NOMO-1 treated with dmso at 0.1 percent for 144 hours (cell line): ENCODE measurements around the gene CHCHD3.

Source experiments
- DNase-seq: peaks from one replicate; lab custom pipeline; 2025; ENCODE audit not compliant: unreplicated experiment; lab: John Stamatoyannopoulos, UW

Gene CHCHD3

GRCh38 chr7:132828502-132828901 is 253.4 kb downstream of the CHCHD3 start:
- DNase-seq: no peak

- DNase-seq: no peak
Observed at GRCh38 chr7:132825932-132826835, 255.7 kb downstream of the CHCHD3 start.

GRCh38 chr7:132825222-132825621 is 256.7 kb downstream of the CHCHD3 start:
- DNase-seq: no peak

- DNase-seq: no peak
Observed at GRCh38 chr7:132819648-132820047, 262.2 kb downstream of the CHCHD3 start.

- DNase-seq: no peak
Observed at GRCh38 chr7:132817949-132818348, 263.9 kb downstream of the CHCHD3 start.

GRCh38 chr7:132815696-132816311 is 266.1 kb downstream of the CHCHD3 start:
- DNase-seq: no peak

- no peak for DNase-seq
Observed at GRCh38 chr7:132815130-132815529, 266.8 kb downstream of the CHCHD3 start.

GRCh38 chr7:132810561-132810960 is 271.3 kb downstream of the CHCHD3 start:
- DNase-seq: no peak

- DNase-seq: no peak
Observed at GRCh38 chr7:132806834-132807233, 275.1 kb downstream of the CHCHD3 start.

- no peak for DNase-seq
Observed at GRCh38 chr7:132805766-132806165, 276.1 kb downstream of the CHCHD3 start.

- DNase-seq: no peak
Observed at GRCh38 chr7:132804849-132805485, 276.9 kb downstream of the CHCHD3 start.

GRCh38 chr7:132800522-132800921 is 281.4 kb downstream of the CHCHD3 start:
- DNase-seq: no peak

- no peak for DNase-seq
Observed at GRCh38 chr7:132799081-132799413, 282.8 kb downstream of the CHCHD3 start.

GRCh38 chr7:132797152-132797551 is 284.7 kb downstream of the CHCHD3 start:
- no peak for DNase-seq

GRCh38 chr7:132793474-132793873 is 288.4 kb downstream of the CHCHD3 start:
- no peak for DNase-seq

GRCh38 chr7:132791036-132791435 is 290.9 kb downstream of the CHCHD3 start:
- no peak for DNase-seq

GRCh38 chr7:132790104-132790503 is 291.8 kb downstream of the CHCHD3 start:
- DNase-seq: no peak

GRCh38 chr7:132789281-132789680 is 292.6 kb downstream of the CHCHD3 start:
- no peak for DNase-seq

- no peak for DNase-seq
Observed at GRCh38 chr7:132785870-132786269, 296.0 kb downstream of the CHCHD3 start.

GRCh38 chr7:132784406-132784805 is 297.5 kb downstream of the CHCHD3 start:
- DNase-seq: no peak

- no peak for DNase-seq
Observed at GRCh38 chr7:132783824-132784223, 298.1 kb downstream of the CHCHD3 start.
